ENCODE measurements around the gene SDCBP2.
"Not testable (repeated sequence)": the region's sequence is repeated elsewhere in the genome, so short reads cannot be mapped to it uniquely, and the experiment has no call there.

Gene SDCBP2

DNA sequence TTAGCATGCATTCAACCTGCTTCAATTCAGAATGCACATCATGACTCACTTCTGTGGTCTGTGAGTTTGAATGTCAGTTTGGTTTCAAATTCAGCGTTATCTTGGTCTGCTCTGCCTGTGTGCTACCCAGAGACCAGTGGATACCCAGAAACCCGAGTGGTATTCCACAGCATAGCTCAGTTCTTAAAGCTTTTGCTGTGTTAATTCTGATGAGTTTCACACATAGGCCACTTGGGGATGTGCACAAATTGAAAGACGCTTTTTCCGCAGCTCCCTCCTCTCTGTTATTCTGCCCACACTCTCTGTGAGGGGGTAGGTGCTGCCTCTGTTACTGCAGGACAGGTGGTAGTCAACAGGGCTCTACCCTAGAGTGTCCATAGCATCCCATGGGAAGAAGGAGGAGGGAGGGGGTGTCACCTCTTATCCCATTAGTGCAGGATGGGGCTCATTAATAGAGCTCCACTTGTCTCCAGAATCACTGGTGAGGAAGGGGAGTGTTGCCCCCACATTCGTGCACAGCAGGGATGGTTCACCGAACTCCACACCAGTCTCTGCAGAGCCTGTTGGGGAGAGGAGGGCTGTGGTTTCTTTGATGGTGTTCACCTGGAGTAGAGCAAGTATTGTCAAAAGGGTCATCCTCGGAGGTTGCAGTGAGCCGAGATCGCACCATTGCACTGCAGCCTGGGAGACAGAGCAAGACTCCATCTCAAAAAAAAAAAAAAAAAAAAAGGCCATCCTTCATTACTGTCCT, 29.2 kb upstream of the SDCBP2 start:
- DNase-seq: no peak

DNA sequence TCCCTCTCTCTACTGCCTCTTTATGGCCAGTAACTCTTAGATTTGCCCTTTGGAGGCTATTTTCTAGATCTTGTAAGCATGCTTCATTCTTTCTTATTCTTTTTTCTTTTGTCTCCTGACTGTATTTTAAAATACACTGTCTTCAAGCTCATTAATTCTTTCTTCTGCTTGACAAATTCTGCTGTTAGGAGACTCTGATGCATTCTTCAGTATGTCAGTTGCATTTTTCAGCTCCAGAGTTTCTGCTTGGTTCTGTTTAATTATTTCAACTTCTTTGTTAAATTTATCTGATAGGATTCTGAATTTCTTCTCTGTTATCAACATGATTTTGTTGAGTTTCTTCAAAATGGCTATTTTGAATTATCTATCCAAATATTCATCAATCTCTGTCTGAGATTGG, 25.0 kb upstream of the SDCBP2 start:
- no peak for DNase-seq

DNA sequence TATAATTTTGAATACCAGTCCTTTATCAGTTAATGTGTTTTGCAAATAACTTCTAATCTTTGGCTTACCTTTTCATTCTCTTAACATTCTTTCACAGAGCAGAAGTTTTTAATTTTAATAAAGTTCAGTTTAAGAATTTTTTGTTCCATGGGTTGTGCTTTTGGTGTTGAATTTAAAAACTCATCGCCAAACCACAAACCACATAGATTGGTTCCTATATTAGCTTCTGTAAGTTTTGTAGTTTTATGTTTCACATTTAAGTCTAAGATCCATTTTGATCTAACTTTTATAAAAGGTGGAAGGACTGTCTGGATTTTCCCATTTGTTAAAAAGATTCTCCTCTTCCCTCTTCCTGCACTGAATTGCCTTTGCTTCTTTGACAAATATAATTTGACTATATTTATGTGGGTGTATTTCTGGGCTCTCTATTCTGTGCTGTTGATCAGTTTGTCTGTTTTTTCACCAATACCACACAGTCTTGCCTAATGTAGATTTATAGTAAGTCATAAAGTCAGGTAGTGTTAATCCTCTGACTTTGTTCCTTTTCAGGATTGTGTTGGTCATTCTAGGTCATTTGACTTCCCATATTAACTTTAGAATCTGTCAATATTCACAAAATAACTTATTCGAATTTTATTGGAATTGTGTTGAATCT, 17.5 kb upstream of the SDCBP2 start:
- no peak for DNase-seq

DNA sequence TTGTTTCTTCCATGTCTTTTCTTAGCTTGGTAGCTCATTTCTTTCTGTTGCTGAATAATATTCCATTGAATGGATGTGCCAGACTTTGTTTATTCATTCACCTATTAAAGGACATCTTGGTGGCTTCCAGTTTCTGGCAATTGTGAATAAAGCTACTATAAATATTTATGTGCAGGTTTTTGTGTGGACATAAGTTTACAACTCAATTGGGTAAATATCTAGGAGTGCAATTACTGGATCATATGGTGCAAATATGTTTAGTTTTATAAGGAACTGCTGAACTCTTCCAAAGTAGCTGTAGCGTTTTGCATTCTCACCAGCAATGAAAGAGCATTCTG, 16.8 kb upstream of the SDCBP2 start:
- DNase-seq: no peak

DNA sequence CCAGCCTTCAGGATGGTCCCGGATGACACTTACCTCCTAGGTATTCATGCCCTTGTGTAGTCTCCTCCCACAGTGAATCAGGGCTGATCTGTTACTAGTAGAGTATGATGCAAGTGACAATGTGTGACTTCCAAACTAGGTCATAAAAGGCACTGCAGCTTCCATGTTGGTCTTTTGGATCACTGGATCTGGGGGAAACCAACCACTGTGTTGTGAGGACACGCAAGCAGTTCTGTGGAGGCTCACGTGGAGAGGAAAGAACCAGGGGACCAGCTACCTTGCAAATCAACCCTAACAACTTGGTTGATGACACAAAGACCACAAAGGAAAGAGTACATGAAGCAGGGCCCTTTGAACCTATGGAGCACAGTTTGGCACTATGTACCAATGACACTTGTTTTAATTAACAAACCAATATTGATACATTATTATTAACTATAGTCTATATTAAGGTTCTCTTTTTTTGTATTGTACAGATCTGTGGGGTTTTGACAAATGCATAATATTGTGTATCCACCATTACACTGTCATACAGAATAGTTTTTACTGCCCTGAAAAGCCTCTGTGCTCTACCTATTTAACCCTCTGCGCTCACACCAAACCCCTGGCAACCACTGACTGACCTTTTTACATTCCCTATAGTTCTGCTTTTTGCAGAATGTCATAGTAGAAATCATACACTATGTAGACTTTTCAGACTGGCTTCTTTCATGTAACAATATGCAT, 16.3 kb upstream of the SDCBP2 start:
- DNase-seq: no peak

DNA sequence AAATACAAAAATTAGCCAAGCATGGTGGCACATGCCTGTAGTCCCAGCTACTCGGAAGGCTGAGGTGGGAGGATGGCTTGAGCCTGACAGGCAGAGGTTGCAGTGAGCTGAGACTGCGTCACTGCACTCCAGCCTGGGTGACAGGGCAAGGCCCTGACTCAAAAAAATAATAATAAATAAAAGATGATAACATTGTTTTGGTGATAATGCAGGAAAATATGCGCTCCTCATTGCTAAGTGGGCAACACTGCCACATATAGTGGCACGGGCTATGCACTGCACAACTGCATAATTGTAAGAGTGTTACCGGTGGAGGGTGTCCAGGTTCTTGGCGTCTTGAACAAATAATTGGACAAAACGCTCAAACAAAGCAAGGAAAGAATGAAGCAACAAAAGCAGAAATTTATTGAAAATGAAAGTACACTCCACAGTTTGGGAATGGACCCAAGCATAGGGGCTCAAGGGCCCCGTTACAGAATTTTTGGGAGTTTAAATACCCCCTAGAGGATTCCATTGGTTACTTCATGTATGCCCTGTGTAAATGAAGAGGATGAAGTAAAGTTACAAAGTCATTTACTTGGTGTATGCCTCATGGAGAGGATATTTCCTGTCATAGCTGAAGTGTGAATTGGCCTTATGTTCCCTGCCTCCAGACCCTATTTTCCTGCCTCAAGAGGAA, 14.6 kb upstream of the SDCBP2 start:
- not testable (repeated sequence) for DNase-seq

DNA sequence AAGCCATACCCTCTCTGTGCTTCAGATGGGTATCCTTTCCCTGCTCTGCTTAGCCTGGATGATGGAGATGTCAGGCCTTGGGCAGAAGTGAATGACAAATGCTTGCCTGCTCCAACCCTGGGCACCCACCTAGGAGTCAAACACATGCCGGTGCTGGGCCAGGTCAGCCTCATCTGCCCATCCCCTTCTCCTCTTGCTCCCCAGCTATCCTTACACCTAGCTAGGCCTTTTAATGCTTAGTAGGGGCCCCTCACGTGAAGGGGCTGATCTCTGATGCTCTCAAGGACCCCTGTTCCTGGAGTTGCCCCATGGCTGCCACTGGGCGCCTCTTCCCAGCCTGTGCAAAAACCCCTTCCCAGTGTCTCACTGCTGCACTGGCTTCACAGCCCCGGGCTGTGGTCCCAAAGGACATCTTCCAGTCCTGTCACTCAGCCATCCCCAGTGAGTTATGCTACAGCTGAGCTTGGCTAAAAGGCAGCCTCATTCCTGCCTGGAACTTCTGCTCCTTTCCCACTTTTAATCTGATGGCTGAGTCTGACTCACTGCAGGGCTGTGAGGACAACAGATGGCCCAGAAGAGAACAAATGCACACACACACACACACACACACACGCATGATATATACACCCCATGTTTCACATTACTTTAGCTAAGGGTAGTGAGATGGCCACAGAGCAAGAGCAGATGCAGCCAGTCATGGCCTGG, 12.8 kb upstream of the SDCBP2 start:
- DNase-seq: no peak

DNA sequence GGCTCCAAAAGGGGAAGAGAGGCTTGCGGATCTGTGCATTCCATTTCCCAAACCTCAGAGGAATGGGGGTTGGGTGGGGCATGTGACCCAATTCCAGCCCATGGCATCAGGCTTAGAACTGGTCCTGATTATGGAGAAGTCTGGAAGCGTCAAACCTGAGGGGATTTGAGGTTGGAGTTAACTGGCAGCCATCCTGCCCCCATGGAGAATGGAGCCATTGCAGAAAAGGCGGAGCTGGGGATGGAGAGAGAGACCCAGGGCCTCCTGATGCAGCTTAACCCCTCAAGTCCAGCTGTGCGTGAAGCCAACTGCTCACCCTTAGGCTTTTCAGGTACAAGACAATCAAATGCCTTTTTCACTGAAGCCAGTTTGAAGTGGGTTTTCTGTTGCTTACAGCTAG, 9.9 kb upstream of the SDCBP2 start:
- no peak for DNase-seq

DNA sequence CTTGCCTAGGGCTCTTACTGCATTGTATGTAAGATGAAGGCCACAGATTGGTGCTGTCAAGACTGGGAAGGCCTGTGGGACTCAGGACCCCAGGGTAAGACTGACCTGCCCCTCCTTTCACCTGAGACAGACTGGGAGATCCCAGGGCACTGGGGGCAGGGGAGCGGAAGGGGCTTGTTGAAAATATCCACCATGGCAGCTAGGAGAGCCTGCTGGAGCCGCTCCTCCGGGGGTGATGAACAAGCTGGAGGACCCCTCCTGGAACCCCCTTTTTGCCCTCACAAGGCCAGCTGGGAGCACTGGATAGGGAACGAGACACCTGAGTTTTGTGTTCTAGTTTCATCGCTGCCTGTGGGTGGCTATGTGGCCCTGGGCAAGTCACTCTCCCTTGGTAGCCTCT, 9.2 kb upstream of the SDCBP2 start:
- no peak for DNase-seq

DNA sequence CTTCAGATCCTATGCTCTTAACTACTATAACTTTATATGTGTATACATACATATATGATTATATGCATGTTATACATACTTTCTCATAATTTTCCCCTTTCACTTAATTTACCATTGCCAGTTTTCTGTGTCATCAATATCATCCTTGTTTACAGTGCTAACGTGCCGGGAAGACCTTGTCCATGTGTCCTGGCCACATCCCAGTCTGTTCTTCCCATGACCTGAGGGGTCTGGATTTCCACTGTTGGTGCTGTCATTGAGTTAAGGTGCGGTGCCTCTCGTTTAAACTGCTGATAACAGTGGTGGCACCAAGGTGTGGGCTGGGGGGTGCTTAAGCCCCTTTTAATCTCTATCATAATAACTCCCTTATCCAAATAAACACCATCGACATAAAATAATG, 8.5 kb upstream of the SDCBP2 start:
- DNase-seq: no peak

DNA sequence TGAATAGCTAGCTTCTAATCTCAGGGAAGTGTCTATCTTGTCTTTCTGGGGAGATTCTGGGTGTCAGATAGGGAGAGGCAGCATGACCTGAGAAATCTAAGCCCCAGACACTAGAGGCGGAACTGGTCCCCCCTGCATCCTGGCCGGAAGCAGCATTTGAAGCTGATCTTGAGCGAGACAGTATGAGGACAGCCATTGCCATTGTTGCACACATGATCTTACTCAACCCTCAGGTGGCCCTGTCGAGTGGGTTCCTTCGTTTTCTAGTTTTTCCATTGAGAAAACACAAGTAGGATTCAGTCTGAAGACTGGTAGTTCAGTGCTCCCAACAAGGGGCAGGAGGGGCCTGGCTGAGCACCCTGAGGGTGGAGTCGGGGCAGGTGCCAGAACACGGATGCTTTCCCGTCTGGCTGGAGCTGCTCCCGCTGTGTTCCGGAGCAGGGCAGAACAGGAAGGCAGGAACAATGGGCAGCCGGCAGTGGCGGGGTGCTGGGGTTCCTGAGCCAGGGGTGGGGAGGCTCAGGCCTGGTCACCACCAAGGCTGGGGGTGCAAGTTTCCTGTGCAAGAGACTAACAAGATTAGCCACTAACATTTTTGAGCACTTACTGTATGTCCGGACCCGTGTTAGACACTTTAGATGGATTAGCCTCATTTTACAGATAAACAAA, 7.9 kb upstream of the SDCBP2 start:
- DNase-seq: no peak

DNA sequence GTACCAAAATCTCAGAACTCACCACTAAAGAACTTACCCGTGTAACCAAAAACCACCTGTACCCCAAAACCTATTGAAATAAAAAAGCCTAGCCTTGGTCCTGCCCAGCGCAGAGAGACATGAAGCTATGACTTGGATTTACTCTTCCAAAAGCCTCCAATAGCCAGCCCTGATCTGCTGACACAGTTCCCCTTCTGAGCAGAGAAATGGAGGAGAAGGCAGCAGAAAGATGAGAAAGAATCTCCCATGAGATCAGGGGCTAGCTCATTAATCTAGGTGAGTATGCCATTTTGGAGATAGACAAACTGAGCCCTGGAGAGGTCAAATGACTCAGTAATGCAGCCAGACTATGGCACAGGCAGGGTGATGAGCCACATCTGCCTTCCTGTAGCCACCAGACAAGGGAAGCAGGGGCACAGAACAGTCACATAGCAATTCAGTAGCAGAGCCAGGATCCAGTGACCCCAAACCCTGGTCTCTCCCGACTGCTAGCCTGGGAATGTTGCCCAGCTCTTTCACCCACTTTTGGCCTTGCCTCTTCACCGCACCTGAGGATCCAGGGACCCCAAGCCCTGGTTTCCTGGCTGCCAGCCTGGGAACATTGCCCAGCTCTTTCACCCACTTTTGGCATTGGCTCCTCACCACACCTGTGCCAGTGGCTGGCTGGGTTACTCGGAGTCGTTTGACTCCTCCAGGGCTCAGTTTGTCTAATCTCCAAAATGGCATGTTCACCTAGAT, 7.2 kb upstream of the SDCBP2 start:
- DNase-seq: no peak

DNA sequence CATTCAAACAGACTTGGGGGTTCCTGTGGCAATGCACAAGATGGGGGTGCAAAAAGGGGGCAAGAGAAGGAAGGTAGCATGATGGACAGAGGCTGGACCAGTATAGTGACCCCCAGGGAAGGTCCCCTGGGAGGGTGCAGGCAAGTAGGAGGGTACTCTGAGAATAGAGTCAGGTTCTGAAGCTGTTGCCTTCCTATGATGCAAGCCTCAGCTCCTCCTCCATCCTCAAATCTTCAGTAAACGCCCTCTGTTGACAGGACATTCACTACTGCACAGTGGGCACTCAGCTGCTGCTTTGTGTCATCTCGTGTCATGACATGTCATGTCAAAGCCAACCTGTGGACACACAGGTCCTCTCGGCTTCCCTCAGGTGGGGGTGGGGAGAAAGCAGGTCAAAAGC, 5.8 kb upstream of the SDCBP2 start:
- no peak for DNase-seq

DNA sequence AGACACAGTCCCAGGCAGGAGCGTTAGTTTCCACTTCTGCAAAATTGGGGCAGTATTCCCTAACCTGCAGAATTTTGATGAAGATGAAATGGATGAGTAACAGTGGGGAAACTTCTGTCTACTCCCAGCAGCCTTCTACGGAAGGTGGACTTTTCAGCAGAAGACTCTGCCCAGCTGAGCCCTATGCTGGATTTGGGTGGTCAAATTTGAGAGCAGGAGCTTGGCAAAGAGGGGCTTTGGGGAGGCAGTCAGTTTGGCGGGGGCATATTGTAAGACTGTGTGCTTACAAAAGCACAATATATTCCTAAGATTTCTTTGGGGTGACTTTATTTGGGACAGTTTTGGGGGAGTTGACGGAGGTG, 5.4 kb upstream of the SDCBP2 start:
- no peak for DNase-seq

DNA sequence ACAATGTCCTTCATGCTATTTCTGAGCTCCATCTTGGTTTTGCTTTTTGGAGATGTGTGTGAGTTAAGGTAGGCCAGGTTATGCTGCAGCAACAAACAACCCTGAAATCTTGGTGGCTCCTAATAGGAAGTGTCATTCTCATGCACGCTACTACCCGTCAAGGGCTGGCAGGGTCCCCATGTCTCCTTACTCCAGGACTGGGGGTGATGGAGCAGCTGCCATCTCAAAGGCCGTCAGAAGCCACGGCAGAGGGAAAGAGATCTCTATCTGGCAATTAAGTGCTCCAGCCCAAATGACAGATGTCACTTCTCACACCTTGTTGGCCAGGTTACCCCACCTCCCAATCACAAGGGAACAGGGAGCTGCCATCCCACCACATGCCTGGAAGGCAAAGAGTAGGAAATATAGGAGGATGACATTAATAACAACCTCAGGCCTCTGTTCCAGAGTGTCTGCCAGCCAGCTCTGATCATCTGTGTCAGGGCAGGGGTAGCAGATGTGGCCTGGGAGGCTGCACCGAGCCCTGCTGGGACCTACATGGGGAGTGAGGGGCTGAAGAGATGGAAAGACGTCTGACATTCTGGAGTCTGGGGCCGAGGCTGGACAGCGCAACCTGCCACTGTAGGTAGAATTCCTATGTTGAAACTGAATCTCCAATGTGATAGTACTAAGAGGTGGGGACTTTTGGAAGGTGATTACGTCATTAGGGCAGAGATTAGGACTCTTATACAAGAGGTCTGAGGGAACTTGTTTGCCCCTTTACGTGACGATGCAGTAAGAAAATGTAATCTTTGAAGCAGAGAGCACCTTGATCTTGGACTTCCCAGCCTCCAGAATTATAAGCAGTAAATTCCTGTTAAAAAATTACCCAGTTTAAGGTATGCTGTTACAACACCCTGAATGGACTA, 4.8 kb upstream of the SDCBP2 start:
- no peak for DNase-seq

DNA sequence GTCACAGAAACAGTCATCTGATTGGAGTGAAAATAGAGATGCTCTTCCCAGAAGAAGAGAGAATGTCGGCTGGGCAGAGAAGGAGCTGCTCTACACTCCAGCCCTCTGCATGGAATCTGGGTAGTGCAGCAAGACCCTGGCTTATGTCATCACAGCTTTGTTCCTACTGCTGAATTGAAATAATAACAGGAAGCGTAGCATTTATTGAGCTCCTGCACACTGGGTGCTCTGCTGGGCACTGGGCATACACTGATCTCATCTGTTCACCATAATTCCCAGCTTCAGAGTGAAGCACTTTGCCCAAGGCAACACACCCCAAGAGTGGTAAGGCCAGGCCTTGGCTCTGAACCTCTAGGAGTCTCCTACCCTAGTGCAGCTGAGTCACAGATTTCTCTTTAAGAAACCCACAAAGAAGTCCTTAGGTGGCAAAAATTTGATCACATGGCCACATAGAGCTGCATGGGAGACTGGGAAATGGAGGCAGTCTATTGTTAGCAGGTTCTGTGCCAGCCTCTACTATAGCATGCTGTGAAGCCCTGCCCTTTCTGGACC, 3.9 kb upstream of the SDCBP2 start:
- no peak for DNase-seq

DNA sequence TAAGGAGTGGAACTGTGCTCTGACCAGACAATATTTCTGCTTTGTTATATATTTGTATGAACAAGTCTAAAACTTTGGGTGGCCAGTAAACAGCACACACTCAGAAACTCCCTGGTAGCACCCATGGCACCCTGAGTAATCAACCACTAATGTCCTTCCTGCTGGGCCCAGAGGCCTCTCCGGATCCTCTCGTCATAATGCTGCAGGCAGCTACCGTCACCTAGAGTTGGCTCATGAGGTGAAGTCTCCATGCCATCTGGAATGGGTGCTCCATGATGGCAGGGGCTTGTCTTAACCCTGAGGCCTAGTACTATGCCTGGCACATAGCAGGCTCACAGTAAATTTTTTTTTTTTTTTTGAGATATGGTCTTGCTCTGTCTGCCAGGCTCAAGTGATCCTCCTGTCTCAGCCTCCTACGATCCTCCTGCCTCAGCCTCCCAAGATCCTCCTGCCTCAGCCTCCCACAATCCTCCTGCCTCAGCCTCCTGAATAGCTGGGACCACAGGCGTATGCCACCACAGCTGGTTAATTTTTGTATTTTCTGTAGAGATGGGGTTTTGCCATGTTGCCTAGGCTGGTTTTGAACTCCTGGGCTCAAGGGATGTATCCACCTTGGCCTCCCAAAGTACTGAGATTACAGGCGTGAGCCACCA, 3.0 kb upstream of the SDCBP2 start:
- no peak for DNase-seq

DNA sequence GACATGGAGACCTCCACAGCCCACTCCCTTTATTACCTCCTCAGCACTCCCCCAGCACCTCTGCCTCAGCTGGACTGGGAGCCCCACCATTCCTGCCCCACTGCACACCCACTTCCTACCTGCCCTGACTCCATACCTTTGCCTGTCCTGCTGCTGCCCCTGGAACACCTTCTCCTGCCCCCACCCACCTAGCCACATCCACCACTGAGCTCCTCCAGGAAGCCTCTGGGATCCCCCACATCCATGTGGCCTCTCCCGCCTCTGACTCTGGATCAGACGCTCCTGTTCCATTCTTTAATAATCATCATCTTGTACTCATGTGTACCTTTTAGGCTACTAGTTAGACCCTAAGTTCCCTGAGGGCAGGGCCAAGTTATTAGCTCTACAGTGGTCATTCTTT, 2.2 kb upstream of the SDCBP2 start:
- DNase-seq: no peak

DNA sequence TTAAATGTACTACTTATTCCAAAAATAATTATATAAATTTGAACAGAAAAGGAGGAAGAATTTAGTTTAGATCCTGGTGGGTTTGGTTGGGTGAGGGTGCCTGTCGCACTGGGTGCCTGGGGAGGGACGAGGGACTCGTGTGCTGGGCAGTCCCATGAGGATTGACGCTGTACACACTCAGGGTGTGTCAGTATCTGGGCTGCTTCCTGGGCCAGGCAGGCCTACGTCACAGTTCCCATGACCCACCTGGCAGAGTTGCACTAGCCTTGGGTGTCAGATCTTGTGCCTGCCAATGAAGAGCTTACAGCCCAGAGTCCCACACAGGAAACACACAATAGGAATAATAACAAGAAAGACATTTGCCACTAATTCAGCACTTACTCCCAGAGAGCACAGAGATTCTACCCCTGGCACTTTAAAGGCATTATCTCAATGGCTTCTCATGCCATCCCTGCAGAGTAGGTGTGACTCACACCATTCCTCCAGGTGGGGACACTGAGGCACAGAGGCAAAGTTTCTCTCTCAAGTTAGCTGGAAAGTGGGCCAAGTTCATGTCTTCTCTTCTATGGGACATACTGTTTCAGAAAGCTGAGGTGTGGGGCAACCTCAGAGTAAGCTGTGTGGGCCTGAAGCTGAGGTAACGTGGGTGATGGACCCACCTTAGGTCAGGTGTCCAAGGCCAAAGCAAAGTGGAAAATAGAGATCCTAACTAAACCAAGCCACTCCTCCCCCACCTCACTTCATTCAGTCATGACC, 1.3 kb upstream of the SDCBP2 start:
- peak; percentile 64 for DNase-seq
